ENCODE results near the gene XAF1. TPM values are rescaled to one million over a fixed set of nuclear protein-coding genes. Genes with fewer than 3 reads are reported as not detected.
"Not testable (repeated sequence)": the region's sequence is repeated elsewhere in the genome, so short reads cannot be mapped to it uniquely, and the experiment has no call there.

Gene XAF1
- total RNA-seq, 6 donors from 2014 or later, result 24.3 to 245 (median 75.2) TPM

DNA sequence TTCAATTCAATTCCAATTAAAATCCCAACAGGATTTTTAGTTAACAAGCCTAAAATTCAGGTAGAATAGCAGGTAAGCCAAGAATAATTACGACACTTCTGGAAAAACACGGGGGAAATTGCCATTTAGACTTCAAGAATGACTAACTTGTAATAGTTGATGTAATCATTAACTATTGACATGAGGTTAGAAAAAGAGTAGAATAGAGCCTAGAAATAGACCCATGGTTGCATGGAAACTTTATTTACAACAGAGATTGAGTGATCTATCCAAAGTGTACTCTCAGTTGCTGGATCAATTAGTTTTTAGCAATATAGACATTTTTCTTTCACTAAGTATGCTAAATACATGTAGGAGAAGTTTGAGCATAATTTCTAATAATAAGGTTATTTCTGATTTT, 39.1 kb upstream of the XAF1 start:
- DNase-seq, result no peak
- 77 to 88% methylated on average over 2 of the region's 2 CpGs for WGBS, 2 donors
- ATAC-seq (ENCODE audit: low FRiP score in 2 of 2), result no peak
- Histone ChIP-seq H3K4me1 (peaks cover 8 to 23% (median 17%) of the 10 kb centered on the region in 4 donors), H3K9me3 (peaks cover 0 to 3% (median 0%) of the 10 kb centered on the region in 4 donors), H3K36me3 (no peaks in the 10 kb centered on the region), H3K27me3 (peaks cover 0 to 21% (median 4%) of the 10 kb centered on the region in 4 donors), H3K27ac (no peak overlapping the region), H3K4me3 (no peak overlapping the region)
- TF ChIP-seq, protein P1, sequence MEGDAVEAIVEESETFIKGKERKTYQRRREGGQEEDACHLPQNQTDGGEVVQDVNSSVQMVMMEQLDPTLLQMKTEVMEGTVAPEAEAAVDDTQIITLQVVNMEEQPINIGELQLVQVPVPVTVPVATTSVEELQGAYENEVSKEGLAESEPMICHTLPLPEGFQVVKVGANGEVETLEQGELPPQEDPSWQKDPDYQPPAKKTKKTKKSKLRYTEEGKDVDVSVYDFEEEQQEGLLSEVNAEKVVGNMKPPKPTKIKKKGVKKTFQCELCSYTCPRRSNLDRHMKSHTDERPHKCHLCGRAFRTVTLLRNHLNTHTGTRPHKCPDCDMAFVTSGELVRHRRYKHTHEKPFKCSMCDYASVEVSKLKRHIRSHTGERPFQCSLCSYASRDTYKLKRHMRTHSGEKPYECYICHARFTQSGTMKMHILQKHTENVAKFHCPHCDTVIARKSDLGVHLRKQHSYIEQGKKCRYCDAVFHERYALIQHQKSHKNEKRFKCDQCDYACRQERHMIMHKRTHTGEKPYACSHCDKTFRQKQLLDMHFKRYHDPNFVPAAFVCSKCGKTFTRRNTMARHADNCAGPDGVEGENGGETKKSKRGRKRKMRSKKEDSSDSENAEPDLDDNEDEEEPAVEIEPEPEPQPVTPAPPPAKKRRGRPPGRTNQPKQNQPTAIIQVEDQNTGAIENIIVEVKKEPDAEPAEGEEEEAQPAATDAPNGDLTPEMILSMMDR (IDR thresholded peaks at IDR 0.05), result no peak
- no peak for TF ChIP-seq POLR2AphosphoS5 (IDR thresholded peaks at IDR 0.05)
- TF ChIP-seq EP300 (IDR thresholded peaks at IDR 0.05), result no peak
- no peak for TF ChIP-seq POLR2A (IDR thresholded peaks at IDR 0.05)

- H3K4me3 ChIP-seq, result no peak overlapping the region
- no peaks in the 10 kb centered on the region for H3K9me3 ChIP-seq
- H3K36me3 ChIP-seq, result no peaks in the 10 kb centered on the region
- ATAC-seq (ENCODE audit: low FRiP score in 2 of 2), result no peak
- WGBS, 2 donors, result 70 to 81% methylated on average over 5 of the region's 5 CpGs
- H3K27ac ChIP-seq, result no peak overlapping the region
- no peaks in the 10 kb centered on the region for H3K27me3 ChIP-seq
- H3K4me1 ChIP-seq, result no peaks in the 10 kb centered on the region
- no peak for DNase-seq
- TF ChIP-seq, protein P1 (IDR thresholded peaks at IDR 0.05), result no peak
- TF ChIP-seq EP300 (IDR thresholded peaks at IDR 0.05) (no peak), POLR2AphosphoS5 (IDR thresholded peaks at IDR 0.05) (no peak), POLR2A (IDR thresholded peaks at IDR 0.05) (no peak)
Measured at GRCh38 chr17:6721744-6722143, 34.1 kb upstream of the XAF1 start.

- H3K9me3 ChIP-seq, result no peaks in the 10 kb centered on the region
- H3K27me3 ChIP-seq, result no peaks in the 10 kb centered on the region
- no peak for TF ChIP-seq POLR2A (IDR thresholded peaks at IDR 0.05)
- no peak for DNase-seq
- no peaks in the 10 kb centered on the region for H3K36me3 ChIP-seq
- H3K4me3 ChIP-seq, result no peak overlapping the region
- ATAC-seq (ENCODE audit: low FRiP score in 2 of 2), result no peak
- H3K4me1 ChIP-seq, result no peaks in the 10 kb centered on the region
- 89 to 93% methylated on average over 5 of the region's 5 CpGs for WGBS, 2 donors
- H3K27ac ChIP-seq, result no peak overlapping the region
Measured at GRCh38 chr17:6724009-6724408, 31.8 kb upstream of the XAF1 start.

DNA sequence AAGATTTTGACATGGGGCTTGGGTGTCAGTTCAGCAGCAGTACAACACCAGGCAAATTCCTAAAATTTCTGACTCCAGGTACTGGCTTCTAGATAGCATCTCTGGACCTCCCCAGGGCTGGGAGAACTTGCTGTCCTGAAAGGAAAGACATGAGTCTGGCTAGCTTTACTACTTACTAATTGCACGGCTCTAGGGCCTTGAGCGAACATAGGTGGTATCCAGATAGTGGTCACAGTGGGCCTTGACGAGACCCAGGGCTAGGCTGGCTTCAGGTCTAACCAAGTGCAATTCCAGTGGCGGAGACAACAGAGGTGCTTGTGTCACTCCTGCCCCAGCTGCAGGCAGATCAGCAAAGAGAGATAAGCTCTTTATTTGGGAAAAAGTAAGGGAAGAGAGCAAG, 26.3 kb upstream of the XAF1 start:
- WGBS, 2 donors, result 76 to 98% methylated on average over 4 of the region's 4 CpGs
- no peak for ATAC-seq (ENCODE audit: low FRiP score in 2 of 2)
- H3K27ac ChIP-seq, result no peak overlapping the region
- H3K9me3 ChIP-seq, result no peaks in the 10 kb centered on the region
- no peak overlapping the region for H3K4me3 ChIP-seq
- TF ChIP-seq, protein P1 (IDR thresholded peaks at IDR 0.05), result no peak
- TF ChIP-seq POLR2AphosphoS5 (IDR thresholded peaks at IDR 0.05), result no peak
- no peak for TF ChIP-seq POLR2A (IDR thresholded peaks at IDR 0.05)
- no peak for TF ChIP-seq EP300 (IDR thresholded peaks at IDR 0.05)
- H3K4me1 ChIP-seq, result no peaks in the 10 kb centered on the region
- H3K27me3 ChIP-seq, result no peaks in the 10 kb centered on the region
- DNase-seq, result no peak
- no peaks in the 10 kb centered on the region for H3K36me3 ChIP-seq

DNA sequence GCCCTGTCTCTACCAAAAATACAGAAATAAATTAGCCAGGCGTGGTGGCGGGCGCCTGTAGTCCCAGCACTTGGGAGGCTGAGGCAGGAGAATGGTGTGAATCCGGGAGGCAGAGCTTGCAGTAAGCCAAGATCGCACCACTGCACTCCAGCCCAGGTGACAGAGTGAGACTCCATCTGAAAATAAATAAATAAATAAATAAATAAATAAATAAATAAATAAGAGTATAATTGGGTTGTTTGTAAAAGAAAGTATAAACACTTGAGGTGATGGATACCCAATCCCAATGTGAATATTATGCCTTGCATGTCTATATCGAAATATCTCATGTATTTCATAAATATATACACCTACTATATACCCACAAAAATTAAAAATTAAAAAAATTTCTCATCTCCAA, 9.2 kb upstream of the XAF1 start:
- H3K4me3 ChIP-seq; H3K4me1 ChIP-seq; DNase-seq; H3K9me3 ChIP-seq; ATAC-seq (ENCODE audit: low FRiP score in 2 of 2); H3K27ac ChIP-seq; H3K36me3 ChIP-seq; H3K27me3 ChIP-seq: not testable (repeated sequence)
- 95 to 96% methylated on average over 6 of the region's 6 CpGs for WGBS, 2 donors

GRCh38 chr17:6748617-6749016, 7.2 kb upstream of the XAF1 start:
- TF ChIP-seq POLR2A (IDR thresholded peaks at IDR 0.05), result no peak
- TF ChIP-seq POLR2AphosphoS5 (IDR thresholded peaks at IDR 0.05), result no peak
- TF ChIP-seq, protein P1 (IDR thresholded peaks at IDR 0.05), result no peak
- no peak for TF ChIP-seq EP300 (IDR thresholded peaks at IDR 0.05)
- no peak overlapping the region for H3K27ac ChIP-seq
- peaks cover 18 to 22% (median 21%) of the 10 kb centered on the region in 4 donors for H3K4me1 ChIP-seq
- DNase-seq (no peak), ATAC-seq (ENCODE audit: low FRiP score in 2 of 2) (no peak)
- no peak overlapping the region for H3K4me3 ChIP-seq
- no peaks in the 10 kb centered on the region for H3K36me3 ChIP-seq
- H3K9me3 ChIP-seq, result no peaks in the 10 kb centered on the region
- no peaks in the 10 kb centered on the region for H3K27me3 ChIP-seq
